GM12878 (cell line): ENCODE data around the gene NRXN3. TPM values are rescaled to one million over a fixed set of nuclear protein-coding genes. Genes with fewer than 3 reads are reported as not detected.

Experiments used
- ATAC-seq: fragments of 200-7000 bp; cut with Tn5 transposase; 3 replicates; pipeline ENCODE4 v1.9.1; 2020; ENCODE audit warnings: mild to moderate bottlenecking, moderate library complexity
- BruUV-seq: library from RNA; stranded (reverse); fragments of 400-500 nt; replicated peaks from 2 replicates; lab custom pipeline; 2021; lab: Mats Ljungman, UMichigan
- CTCF ChIA-PET: fragments of 300-600 bp; sonication (Branson Sonifier 250); formaldehyde crosslinking; extraction: SDS; loops from one replicate; lab custom pipeline; 2021; ENCODE audit warnings: inconsistent platforms; lab: Yijun Ruan, JAX
- POLR2A ChIA-PET: fragments of 350-600 bp; formaldehyde crosslinking; extraction: SDS; loops from one replicate; lab custom pipeline; 2021; ENCODE audit warnings: inconsistent platforms; lab: Charles Lee
- RAD21 ChIA-PET: fragments of 300-600 bp; sonication (Branson Sonifier 250); formaldehyde crosslinking; loops from one replicate; lab custom pipeline; 2023; ENCODE audit warnings: antibody characterized with exemption; ENCODE audit not compliant: unreplicated experiment; lab: Charles Lee
- SMC1A ChIA-PET: fragments of 300-600 bp; sonication (Branson Sonifier 250); formaldehyde crosslinking; loops from one replicate; lab custom pipeline; 2023; ENCODE audit not compliant: unreplicated experiment, uncharacterized antibody; lab: Charles Lee
- DNase-seq: peaks from one replicate; pipeline ENCODE4 v3.0.0-alpha.2; 2011; ENCODE audit warnings: low read depth, low spot score
- FAIRE-seq: peaks from 3 replicates; lab custom pipeline; 2011; peaks lifted over from hg19 to GRCh38; lab: Jason Lieb, UNC
- H2AFZ ChIP-seq: 2 replicates; pipeline ENCODE4 v1.6.0; 2011; ENCODE audit warnings: low read depth, low read length, control low read depth; ENCODE audit not compliant: control insufficient read depth
- H3K27ac ChIP-seq: 2 replicates; pipeline ENCODE4 v1.5.1; 2011; ENCODE audit warnings: control low read depth; ENCODE audit not compliant: control insufficient read depth, insufficient read depth
- H3K27me3 ChIP-seq, 2 experiments: replicated peaks in 1 of 2; 2 replicates each; pipeline versions ENCODE4 v1.6.0 to v1.6.1; 2011; ENCODE audit warnings: low read length in 1 of 2; ENCODE audit not compliant: control insufficient read depth in 2 of 2, insufficient read depth in 2 of 2
- H3K36me3 ChIP-seq, 2 experiments: 2 replicates each; pipeline ENCODE4 v1.5.1; 2011; ENCODE audit warnings: low read length in 1 of 2; ENCODE audit not compliant: control insufficient read depth in 2 of 2, insufficient read depth in 2 of 2
- H3K4me1 ChIP-seq: 2 replicates; pipeline ENCODE4 v1.6.1; 2011; ENCODE audit warnings: mild to moderate bottlenecking, low read length, moderate library complexity, mixed read lengths; ENCODE audit not compliant: control insufficient read depth, insufficient read depth
- H3K4me2 ChIP-seq: 2 replicates; pipeline ENCODE4 v1.6.0; 2011; ENCODE audit warnings: control low read depth; ENCODE audit not compliant: control insufficient read depth, insufficient read depth
- H3K4me3 ChIP-seq: fragments of 200-600 bp; sonication (generic); 2 replicates; pipeline ENCODE4 v1.5.1; 2016
- H3K79me2 ChIP-seq: 2 replicates; pipeline ENCODE4 v1.6.0; 2011; ENCODE audit warnings: low read length; ENCODE audit not compliant: control insufficient read depth, insufficient read depth
- H3K9ac ChIP-seq: 2 replicates; pipeline ENCODE4 v1.8.0; 2011; ENCODE audit warnings: low read length, control low read depth, mixed read lengths; ENCODE audit not compliant: control insufficient read depth, insufficient read depth
- H3K9me3 ChIP-seq: replicated peaks from 3 replicates; pipeline ENCODE4 v1.5.1; 2011; ENCODE audit warnings: mild to moderate bottlenecking, low read length; ENCODE audit not compliant: control insufficient read depth, insufficient read depth
- H4K20me1 ChIP-seq: 2 replicates; pipeline ENCODE4 v1.6.0; 2011; ENCODE audit not compliant: control insufficient read depth, insufficient read depth
- ASH2L ChIP-seq: fragments of 300-600, 200-600 bp; sonication (generic); IDR thresholded peaks from 2 replicates; pipeline ENCODE4 v1.6.1; 2017; ENCODE audit warnings: low read depth, mild to moderate bottlenecking, borderline replicate concordance
- RAD21 ChIP-seq: IDR thresholded peaks from 2 replicates; pipeline ENCODE4 v1.6.1; 2011; ENCODE audit warnings: mild to moderate bottlenecking, low read depth, low read length, moderate library complexity; ENCODE audit not compliant: insufficient read depth
- RUNX3 ChIP-seq: IDR thresholded peaks from 2 replicates; pipeline ENCODE4 v1.6.1; 2012; ENCODE audit warnings: low read length, inconsistent platforms
- SIX5 ChIP-seq: IDR thresholded peaks from 2 replicates; pipeline ENCODE4 v1.6.1; 2011; ENCODE audit warnings: mild to moderate bottlenecking, low read depth, low read length, moderate library complexity; ENCODE audit not compliant: severe bottlenecking
- SMC3 ChIP-seq: IDR thresholded peaks from 2 replicates; pipeline ENCODE4 v1.6.1; 2011; ENCODE audit warnings: low read length, improper control_type of control experiment, borderline replicate concordance
- SUZ12 ChIP-seq: fragments of 200-600 bp; sonication (generic); IDR thresholded peaks from one replicate; pipeline ENCODE4 v1.6.1; 2018; ENCODE audit warnings: antibody characterized with exemption, mild to moderate bottlenecking; ENCODE audit not compliant: unreplicated experiment
- YBX1 ChIP-seq: fragments of 450-650 bp; IDR thresholded peaks from 2 replicates; pipeline ENCODE4 v1.6.1; 2016; ENCODE audit warnings: antibody characterized with exemption
- ZNF384 ChIP-seq: IDR thresholded peaks from 2 replicates; pipeline ENCODE4 v1.6.1; 2012; ENCODE audit warnings: low read depth, mild to moderate bottlenecking, low read length, improper control_type of control experiment, borderline replicate concordance
- WGBS: methylation state at CpG from one replicate; pipeline ENCODE4 v1.1.6; 2016; ENCODE audit warnings: low lambda C conversion rate; ENCODE audit not compliant: insufficient replicate concordance, insufficient coverage; ENCODE audit errors: missing lambda C conversion rate; 5-methylcytosine and 5-hydroxymethylcytosine counted together
- in situ Hi-C: fragments of 300-500 bp; cut with MboI; formaldehyde crosslinking; loops from 9 replicates; pipeline ENCODE4 v1.14.3; 2018; ENCODE audit warnings: mixed read lengths
- intact Hi-C: fragments of 100-400 bp; cut with micrococcal nuclease; formaldehyde crosslinking; loops from one replicate; pipeline ENCODE4 v1.14.2; 2022; ENCODE audit not compliant: unreplicated experiment
- polyA plus RNA-seq, 11 experiments: library from polyadenylated mRNA; depleted of rRNA in 4 of 11; unstranded in 6 of 11; stranded (reverse) in 5 of 11; fragments of >200 nt; fragmentation: Nextera tagmentation in 4 of 11; fragmentation: Illumina TruSeq in 1 of 11; extraction: Ambion mirVana in 4 of 11; extraction: Trizol in 1 of 11; gene quantifications; 1 replicate in 1 of 11; 2 replicates in 10 of 11; pipeline versions ENCODE4 v1.2.1 to v1.2.3, GENCODE V29; 2011 to 2016; ENCODE audit warnings: inconsistent platforms in 2 of 11, missing spikeins in 2 of 11, low read depth in 1 of 11
- total RNA-seq, 4 experiments: library from RNA; depleted of rRNA in 3 of 4; stranded (reverse); fragments of >200 nt in 3 of 4; fragmentation: Illumina TruSeq in 1 of 4; extraction: Trizol in 1 of 4; gene quantifications; 2 replicates each; pipeline versions ENCODE4 v1.2.1 to v1.2.3, GENCODE V29; 2013 to 2021
- TF ChIP-seq, protein P1 (sequence below): fragments of 450-650 bp; formaldehyde crosslinking; IDR thresholded peaks from 2 replicates; pipeline ENCODE4 v1.5.0; 2022; ENCODE audit warnings: mild to moderate bottlenecking, missing genetic modification characterization
- TF ChIP-seq, protein P2 (sequence below), 3 experiments: IDR thresholded peaks in 2 of 3; conservative IDR thresholded peaks in 1 of 3; 2 replicates each; pipeline ENCODE4 v1.5.1; 2011; ENCODE audit warnings: low read depth in 3 of 3, low read length in 3 of 3, mild to moderate bottlenecking in 3 of 3, control low read depth in 2 of 3, moderate library complexity in 2 of 3, inconsistent platforms in 1 of 3, mixed read lengths in 1 of 3; ENCODE audit not compliant: control insufficient read depth in 2 of 3, insufficient read depth in 1 of 3; ENCODE audit errors: extremely low read depth in 1 of 3
- TF ChIP-seq, protein P3 (sequence below): IDR thresholded peaks from 2 replicates; pipeline ENCODE4 v1.6.1; 2012; ENCODE audit warnings: low read depth, low read length, improper control_type of control experiment

The NRXN3 gene
- total and polyA plus RNA-seq, 10 of the 15 experiments (the other 5 are each of a cell fraction or from before 2014, with no cell fraction given), result 0.52 to 3.3 (median 1.4) TPM

GRCh38 chr14:78933948-78934524 lies 763.9 kb downstream of the NRXN3 start:
- Histone ChIP-seq H3K27me3 (no peaks in the 10 kb centered on the region), H3K9me3 (no peaks in the 10 kb centered on the region), H3K4me2 (no peak overlapping the region), H3K36me3 (no peaks in the 10 kb centered on the region), H3K27ac (no peak overlapping the region), H2AFZ (no peak overlapping the region), H3K9ac (no peak overlapping the region), H3K79me2 (no peaks in the 10 kb centered on the region), H3K4me1 (no peaks in the 10 kb centered on the region), H4K20me1 (no peaks in the 10 kb centered on the region), H3K4me3 (no peak overlapping the region)
- ChIA-PET POLR2A (interaction anchor here (0.7 kb wide), 1 partner anchor 15 kb away, joined by 5 read pairs; no protein-coding TSS in a partner anchor), SMC1A (interaction anchor here (0.9 to 1.1 kb wide), 3 partner anchors 9 to 1915 kb away, joined by 3 to 7 read pairs (median 4); no protein-coding TSS in a partner anchor), RAD21 (interaction anchor here (0.6 to 1.3 kb wide), 15 partner anchors 9 to 1929 kb away, joined by 3 to 5 read pairs (median 4); no protein-coding TSS in a partner anchor), CTCF (interaction anchor here (0.7 to 2.3 kb wide), 22 partner anchors 8 to 1922 kb away, joined by 3 to 16 read pairs (median 4); no protein-coding TSS in a partner anchor)
- FAIRE-seq (no peak), DNase-seq (no peak), ATAC-seq (peak; percentile 33; the same call in 2 of the 3 replicates)
- in situ Hi-C loops (no loop called here), intact Hi-C loops (no loop called here)
- TF ChIP-seq ZNF384 (peak; percentile 97), SIX5 (no peak), RUNX3 (0 out of 2 replicates have a peak, but pooled peaks have one; percentile 30), SUZ12 (no peak), RAD21 (peak; percentile 57), YBX1 (no peak), SMC3 (peak; percentile 44; the same call in 1 of the 2 replicates), ASH2L (no peak)
- TF ChIP-seq, protein P1, sequence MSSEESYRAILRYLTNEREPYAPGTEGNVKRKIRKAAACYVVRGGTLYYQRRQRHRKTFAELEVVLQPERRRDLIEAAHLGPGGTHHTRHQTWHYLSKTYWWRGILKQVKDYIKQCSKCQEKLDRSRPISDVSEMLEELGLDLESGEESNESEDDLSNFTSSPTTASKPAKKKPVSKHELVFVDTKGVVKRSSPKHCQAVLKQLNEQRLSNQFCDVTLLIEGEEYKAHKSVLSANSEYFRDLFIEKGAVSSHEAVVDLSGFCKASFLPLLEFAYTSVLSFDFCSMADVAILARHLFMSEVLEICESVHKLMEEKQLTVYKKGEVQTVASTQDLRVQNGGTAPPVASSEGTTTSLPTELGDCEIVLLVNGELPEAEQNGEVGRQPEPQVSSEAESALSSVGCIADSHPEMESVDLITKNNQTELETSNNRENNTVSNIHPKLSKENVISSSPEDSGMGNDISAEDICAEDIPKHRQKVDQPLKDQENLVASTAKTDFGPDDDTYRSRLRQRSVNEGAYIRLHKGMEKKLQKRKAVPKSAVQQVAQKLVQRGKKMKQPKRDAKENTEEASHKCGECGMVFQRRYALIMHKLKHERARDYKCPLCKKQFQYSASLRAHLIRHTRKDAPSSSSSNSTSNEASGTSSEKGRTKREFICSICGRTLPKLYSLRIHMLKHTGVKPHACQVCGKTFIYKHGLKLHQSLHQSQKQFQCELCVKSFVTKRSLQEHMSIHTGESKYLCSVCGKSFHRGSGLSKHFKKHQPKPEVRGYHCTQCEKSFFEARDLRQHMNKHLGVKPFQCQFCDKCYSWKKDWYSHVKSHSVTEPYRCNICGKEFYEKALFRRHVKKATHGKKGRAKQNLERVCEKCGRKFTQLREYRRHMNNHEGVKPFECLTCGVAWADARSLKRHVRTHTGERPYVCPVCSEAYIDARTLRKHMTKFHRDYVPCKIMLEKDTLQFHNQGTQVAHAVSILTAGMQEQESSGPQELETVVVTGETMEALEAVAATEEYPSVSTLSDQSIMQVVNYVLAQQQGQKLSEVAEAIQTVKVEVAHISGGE (CRISPR knock-in tag), result no peak
- TF ChIP-seq, protein P2, sequence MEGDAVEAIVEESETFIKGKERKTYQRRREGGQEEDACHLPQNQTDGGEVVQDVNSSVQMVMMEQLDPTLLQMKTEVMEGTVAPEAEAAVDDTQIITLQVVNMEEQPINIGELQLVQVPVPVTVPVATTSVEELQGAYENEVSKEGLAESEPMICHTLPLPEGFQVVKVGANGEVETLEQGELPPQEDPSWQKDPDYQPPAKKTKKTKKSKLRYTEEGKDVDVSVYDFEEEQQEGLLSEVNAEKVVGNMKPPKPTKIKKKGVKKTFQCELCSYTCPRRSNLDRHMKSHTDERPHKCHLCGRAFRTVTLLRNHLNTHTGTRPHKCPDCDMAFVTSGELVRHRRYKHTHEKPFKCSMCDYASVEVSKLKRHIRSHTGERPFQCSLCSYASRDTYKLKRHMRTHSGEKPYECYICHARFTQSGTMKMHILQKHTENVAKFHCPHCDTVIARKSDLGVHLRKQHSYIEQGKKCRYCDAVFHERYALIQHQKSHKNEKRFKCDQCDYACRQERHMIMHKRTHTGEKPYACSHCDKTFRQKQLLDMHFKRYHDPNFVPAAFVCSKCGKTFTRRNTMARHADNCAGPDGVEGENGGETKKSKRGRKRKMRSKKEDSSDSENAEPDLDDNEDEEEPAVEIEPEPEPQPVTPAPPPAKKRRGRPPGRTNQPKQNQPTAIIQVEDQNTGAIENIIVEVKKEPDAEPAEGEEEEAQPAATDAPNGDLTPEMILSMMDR (IDR thresholded peaks at IDR 0.05 in 2 of 3, conservative IDR thresholded peaks at IDR 0.05 in 1 of 3; ENCODE audit: control insufficient read depth in 2 of 3, extremely low read depth in 1 of 3, insufficient read depth in 1 of 3, low read depth in 3 of 3, low read length in 3 of 3), result peak; percentile 33 to 49 (median 41); a peak in 3 of 6 replicates
- TF ChIP-seq, protein P3, sequence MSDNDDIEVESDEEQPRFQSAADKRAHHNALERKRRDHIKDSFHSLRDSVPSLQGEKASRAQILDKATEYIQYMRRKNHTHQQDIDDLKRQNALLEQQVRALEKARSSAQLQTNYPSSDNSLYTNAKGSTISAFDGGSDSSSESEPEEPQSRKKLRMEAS, result no peak
- WGBS, result 20% methylated on average over 4 of the region's 4 CpGs
- no TSS peak for BruUV-seq
